ENCODE measurements around the gene MAGEA10.

The MAGEA10 gene

DNA sequence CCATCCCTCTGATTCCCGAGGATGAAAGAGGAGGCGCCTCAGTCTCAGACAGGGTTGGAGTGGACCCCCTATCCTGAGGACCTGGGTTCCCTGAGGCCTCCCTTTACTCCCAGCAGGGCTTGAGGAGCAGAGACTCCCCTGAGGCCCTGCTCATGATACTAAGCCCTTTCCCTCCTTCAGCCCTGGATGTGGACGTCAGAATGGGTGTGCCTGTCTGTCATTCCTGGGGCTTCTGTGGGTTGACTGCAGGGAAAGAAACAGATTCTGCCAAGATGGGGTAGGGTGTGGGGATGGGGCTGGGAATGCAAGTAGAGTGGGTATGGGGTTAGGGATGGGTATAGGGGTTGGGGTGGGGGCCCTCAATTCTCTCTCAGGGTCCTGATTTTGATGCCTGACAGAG lies 21.1 kb downstream of the MAGEA10 start:
- Histone ChIP-seq H3K27ac (no peak overlapping the region), H3K4me1 (ENCODE audit: control insufficient read depth in 1 of 2, insufficient read depth in 1 of 2, low read depth in 1 of 2, low read length in 1 of 2) (no peaks in the 10 kb centered on the region), H3K36me3 (no peaks in the 10 kb centered on the region), H3K27me3 (no peaks in the 10 kb centered on the region), H3K4me3 (ENCODE audit: low read depth in 1 of 2, low read length in 1 of 2) (no peak overlapping the region), H3K9me3 (no peaks in the 10 kb centered on the region)
- TF ChIP-seq, protein P1, sequence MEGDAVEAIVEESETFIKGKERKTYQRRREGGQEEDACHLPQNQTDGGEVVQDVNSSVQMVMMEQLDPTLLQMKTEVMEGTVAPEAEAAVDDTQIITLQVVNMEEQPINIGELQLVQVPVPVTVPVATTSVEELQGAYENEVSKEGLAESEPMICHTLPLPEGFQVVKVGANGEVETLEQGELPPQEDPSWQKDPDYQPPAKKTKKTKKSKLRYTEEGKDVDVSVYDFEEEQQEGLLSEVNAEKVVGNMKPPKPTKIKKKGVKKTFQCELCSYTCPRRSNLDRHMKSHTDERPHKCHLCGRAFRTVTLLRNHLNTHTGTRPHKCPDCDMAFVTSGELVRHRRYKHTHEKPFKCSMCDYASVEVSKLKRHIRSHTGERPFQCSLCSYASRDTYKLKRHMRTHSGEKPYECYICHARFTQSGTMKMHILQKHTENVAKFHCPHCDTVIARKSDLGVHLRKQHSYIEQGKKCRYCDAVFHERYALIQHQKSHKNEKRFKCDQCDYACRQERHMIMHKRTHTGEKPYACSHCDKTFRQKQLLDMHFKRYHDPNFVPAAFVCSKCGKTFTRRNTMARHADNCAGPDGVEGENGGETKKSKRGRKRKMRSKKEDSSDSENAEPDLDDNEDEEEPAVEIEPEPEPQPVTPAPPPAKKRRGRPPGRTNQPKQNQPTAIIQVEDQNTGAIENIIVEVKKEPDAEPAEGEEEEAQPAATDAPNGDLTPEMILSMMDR (IDR thresholded peaks at IDR 0.05) = no peak

DNA sequence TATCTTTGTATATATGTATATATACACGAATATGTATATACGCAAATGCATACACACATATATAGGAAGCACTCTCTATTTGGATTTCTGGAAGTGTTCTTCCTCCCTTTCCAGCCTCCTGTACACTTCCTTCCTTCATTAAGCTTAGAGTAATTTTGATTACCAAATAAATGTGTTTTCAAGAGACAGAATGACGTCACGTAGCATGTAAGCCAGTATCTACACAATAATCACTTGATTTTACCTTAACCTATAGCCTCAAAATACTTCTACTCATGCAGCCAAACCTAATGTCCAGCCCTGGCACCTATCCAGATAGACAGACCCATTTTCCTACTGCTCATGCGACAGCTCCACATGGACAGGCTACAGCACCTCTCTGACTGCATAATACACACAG lies 29.9 kb downstream of the MAGEA10 start:
- TF ChIP-seq, protein P1 (IDR thresholded peaks at IDR 0.05) = no peak
- no peaks in the 10 kb centered on the region for H3K4me1 ChIP-seq (ENCODE audit: control insufficient read depth in 1 of 2, insufficient read depth in 1 of 2, low read depth in 1 of 2, low read length in 1 of 2)
- no peak overlapping the region for H3K4me3 ChIP-seq (ENCODE audit: low read depth in 1 of 2, low read length in 1 of 2)
- no peaks in the 10 kb centered on the region for H3K27me3 ChIP-seq
- H3K9me3 ChIP-seq = no peaks in the 10 kb centered on the region
- no peaks in the 10 kb centered on the region for H3K36me3 ChIP-seq
- H3K27ac ChIP-seq = no peak overlapping the region

DNA sequence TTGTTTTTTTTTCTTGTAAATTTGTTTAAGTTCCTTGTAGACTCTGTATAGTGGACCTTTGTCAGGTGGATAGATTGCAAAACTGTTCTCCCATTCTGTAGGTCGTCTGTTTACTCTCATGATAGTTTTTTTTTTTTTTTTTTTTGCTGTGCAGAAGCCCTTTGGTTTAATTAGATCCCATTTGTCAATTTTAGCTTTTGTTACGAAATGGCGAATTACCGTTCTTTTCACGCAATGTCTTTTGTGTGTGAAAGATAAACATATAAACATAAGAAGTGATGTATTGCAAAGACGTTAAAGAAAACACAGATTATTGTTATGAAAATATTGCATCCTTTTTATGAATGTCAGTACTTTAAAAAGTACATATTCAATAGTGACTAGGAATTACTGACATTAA lies 34.5 kb downstream of the MAGEA10 start:
- Histone ChIP-seq H3K4me3 (ENCODE audit: low read depth in 1 of 2, low read length in 1 of 2) (no peak overlapping the region), H3K4me1 (ENCODE audit: control insufficient read depth in 1 of 2, insufficient read depth in 1 of 2, low read depth in 1 of 2, low read length in 1 of 2) (no peaks in the 10 kb centered on the region), H3K27ac (no peak overlapping the region), H3K36me3 (no peaks in the 10 kb centered on the region), H3K9me3 (no peaks in the 10 kb centered on the region), H3K27me3 (no peaks in the 10 kb centered on the region)
- TF ChIP-seq, protein P1 (IDR thresholded peaks at IDR 0.05) = no peak

DNA sequence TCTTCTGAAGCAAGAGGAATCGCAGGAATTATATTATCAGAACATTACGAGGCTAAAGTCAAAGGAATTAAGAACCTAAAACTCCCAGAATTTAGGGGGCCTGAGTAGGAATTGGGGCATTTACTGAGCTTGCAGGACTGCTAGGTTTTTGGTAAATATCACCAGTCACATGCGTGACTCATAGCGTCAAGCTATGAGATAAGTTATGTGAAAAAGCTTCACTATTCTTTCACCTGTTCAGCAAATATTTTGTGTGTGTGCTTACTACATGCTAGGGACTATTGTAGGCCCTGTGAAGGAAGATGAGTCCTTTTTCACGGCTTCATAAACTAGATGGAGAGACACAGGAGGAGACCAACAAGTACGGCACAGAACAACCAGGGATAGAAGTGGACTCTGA lies 52.2 kb downstream of the MAGEA10 start:
- no peak overlapping the region for H3K27ac ChIP-seq
- H3K9me3 ChIP-seq = no peaks in the 10 kb centered on the region
- TF ChIP-seq, protein P1 (IDR thresholded peaks at IDR 0.05) = no peak
- no peaks in the 10 kb centered on the region for H3K4me1 ChIP-seq (ENCODE audit: control insufficient read depth in 1 of 2, insufficient read depth in 1 of 2, low read depth in 1 of 2, low read length in 1 of 2)
- H3K4me3 ChIP-seq (ENCODE audit: low read depth in 1 of 2, low read length in 1 of 2) = no peak overlapping the region
- no peaks in the 10 kb centered on the region for H3K36me3 ChIP-seq
- H3K27me3 ChIP-seq = no peaks in the 10 kb centered on the region
